Esophagus squamous epithelium (tissue), 5 donors: ENCODE data around the gene SCD5. TPM values are rescaled to one million over a fixed set of nuclear protein-coding genes. Genes with fewer than 3 reads are reported as not detected.

Source experiments
- DNase-seq: peaks from one replicate; lab custom pipeline; 2025; lab: John Stamatoyannopoulos, UW
- H3K27ac ChIP-seq, 4 donors: fragments of 200-600 bp; sonication (generic); one replicate each; pipeline ENCODE4 v1.5.1; 2016 to 2019; ENCODE audit warnings: mild to moderate bottlenecking in 1 of 4
- H3K27me3 ChIP-seq, 4 donors: fragments of 200-600 bp; sonication (generic); 1 replicate in 3 of 4; 2 replicates in 1 of 4; pipeline versions ENCODE4 v1.5.1 to v1.6.0; 2017 to 2021; ENCODE audit warnings: antibody characterized with exemption in 1 of 4
- H3K36me3 ChIP-seq, 3 donors: fragments of 200-600 bp; sonication (generic); one replicate each; pipeline ENCODE4 v1.5.1; 2016 to 2019
- H3K4me1 ChIP-seq, 3 donors: fragments of 200-600 bp; sonication (generic); one replicate each; pipeline ENCODE4 v1.5.1; 2017 to 2019
- H3K4me3 ChIP-seq, 4 donors: fragments of 200-600 bp; sonication (generic); 1 replicate in 3 of 4; 2 replicates in 1 of 4; pipeline ENCODE4 v1.5.1; 2016 to 2019; ENCODE audit warnings: mild to moderate bottlenecking in 2 of 4, moderate library complexity in 1 of 4
- H3K9me3 ChIP-seq, 3 donors: fragments of 200-600 bp; sonication (generic); one replicate each; pipeline ENCODE4 v1.5.1; 2016 to 2019
- CTCF ChIP-seq, 6 experiments: fragments of 450-650 bp in 4 of 6; fragments of 200-600 bp in 2 of 6; sonication (generic) in 2 of 6; IDR thresholded peaks; one replicate each; pipeline ENCODE4 v1.5.1; 2016 to 2019; ENCODE audit warnings: antibody characterized with exemption in 6 of 6, mild to moderate bottlenecking in 4 of 6, moderate library complexity in 4 of 6
- POLR2A ChIP-seq, 4 donors: fragments of 450-650 bp; IDR thresholded peaks; one replicate each; pipeline ENCODE4 v1.6.1; 2017; ENCODE audit warnings: antibody characterized with exemption in 4 of 4, mild to moderate bottlenecking in 4 of 4, moderate library complexity in 3 of 4
- WGBS, 2 donors: methylation state at CpG; one replicate each; pipeline ENCODE4 v1.1.5; 2018; 5-methylcytosine and 5-hydroxymethylcytosine counted together
- intact Hi-C: fragments of 100-400 bp; cut with DNase I; formaldehyde crosslinking; loops from one replicate; pipeline ENCODE4 v1.15.0; 2022
- total RNA-seq, 4 donors: library from RNA; depleted of rRNA; stranded (reverse); fragments of >200 nt; gene quantifications; one replicate each; pipeline ENCODE4 v1.1.0, GENCODE V29; 2016
- donor health status: DM: yes; HTN: yes; CAD: no.

SCD5 gene
- total RNA-seq, 4 donors from 2014 or later: 1.2 to 6.3 (median 4.3) TPM

GRCh38 chr4:82639971-82640370, 158.6 kb downstream of the SCD5 start:
- TF ChIP-seq CTCF (IDR thresholded peaks at IDR 0.05) (no peak), POLR2A (IDR thresholded peaks at IDR 0.05) (no peak)
- intact Hi-C loops: no loop called here
- H3K9me3 ChIP-seq: no peaks in the 10 kb centered on the region
- peaks cover 0 to 7% (median 0%) of the 10 kb centered on the region in 3 donors for H3K36me3 ChIP-seq
- H3K27ac ChIP-seq: no peak overlapping the region
- WGBS, 2 donors: 71% methylated on average over 1 to 7 of the region's 8 CpGs
- DNase-seq: no peak
- no peaks in the 10 kb centered on the region for H3K4me1 ChIP-seq
- H3K4me3 ChIP-seq: no peak overlapping the region
- no peaks in the 10 kb centered on the region for H3K27me3 ChIP-seq

- WGBS, 2 donors: 73 to 83% methylated on average over 1 to 2 of the region's 2 CpGs
- peaks cover 0 to 7% (median 0%) of the 10 kb centered on the region in 3 donors for H3K36me3 ChIP-seq
- no peak overlapping the region for H3K27ac ChIP-seq
- no peaks in the 10 kb centered on the region for H3K9me3 ChIP-seq
- H3K27me3 ChIP-seq: no peaks in the 10 kb centered on the region
- H3K4me1 ChIP-seq: no peaks in the 10 kb centered on the region
- H3K4me3 ChIP-seq: no peak overlapping the region
- TF ChIP-seq POLR2A (IDR thresholded peaks at IDR 0.05) (no peak), CTCF (IDR thresholded peaks at IDR 0.05) (no peak)
- no peak for DNase-seq
- intact Hi-C loops: no loop called here
These were observed 160.1 kb downstream of the SCD5 start for GRCh38 chr4:82638479-82638878.

GRCh38 chr4:82630079-82630478, 168.5 kb downstream of the SCD5 start:
- H3K4me3 ChIP-seq: no peak overlapping the region
- DNase-seq: no peak
- no peak overlapping the region for H3K27ac ChIP-seq
- intact Hi-C loops: no loop called here
- no peaks in the 10 kb centered on the region for H3K27me3 ChIP-seq
- H3K4me1 ChIP-seq: no peaks in the 10 kb centered on the region
- H3K36me3 ChIP-seq: no peaks in the 10 kb centered on the region
- no peaks in the 10 kb centered on the region for H3K9me3 ChIP-seq
- WGBS, 2 donors: 40 to 42% methylated on average over 1 of the region's 1 CpG
- TF ChIP-seq POLR2A (IDR thresholded peaks at IDR 0.05) (no peak), CTCF (IDR thresholded peaks at IDR 0.05) (no peak)

GRCh38 chr4:82629238-82630000, 169.2 kb downstream of the SCD5 start:
- Histone ChIP-seq H3K27me3 (no peaks in the 10 kb centered on the region), H3K4me3 (no peak overlapping the region), H3K27ac (no peak overlapping the region), H3K4me1 (no peaks in the 10 kb centered on the region), H3K9me3 (no peaks in the 10 kb centered on the region), H3K36me3 (no peaks in the 10 kb centered on the region)
- no peak for DNase-seq
- intact Hi-C loops: no loop called here
- TF ChIP-seq POLR2A (IDR thresholded peaks at IDR 0.05): no peak
- TF ChIP-seq CTCF (IDR thresholded peaks at IDR 0.05): no peak
- WGBS, 2 donors: 73 to 74% methylated on average over 2 of the region's 2 CpGs

- Histone ChIP-seq H3K27ac (no peak overlapping the region), H3K27me3 (no peaks in the 10 kb centered on the region), H3K4me1 (no peaks in the 10 kb centered on the region), H3K9me3 (no peaks in the 10 kb centered on the region), H3K36me3 (no peaks in the 10 kb centered on the region), H3K4me3 (no peak overlapping the region)
- DNase-seq: no peak
- TF ChIP-seq CTCF (IDR thresholded peaks at IDR 0.05) (no peak), POLR2A (IDR thresholded peaks at IDR 0.05) (no peak)
- intact Hi-C loops: no loop called here
- WGBS, 2 donors: 65 to 69% methylated on average over 6 to 9 of the region's 9 CpGs
These were observed 172.2 kb downstream of the SCD5 start for GRCh38 chr4:82626251-82626868.
